Effector memory CD4-positive, alpha-beta T cell (primary cell): ENCODE data around the gene COX7B2.

Source experiments
- DNase-seq, 3 donors: peaks; one replicate each; pipeline ENCODE4 v3.0.0-alpha.2; 2020
- H3K27ac ChIP-seq: 2 replicates; pipeline ENCODE4 v1.7.0; 2013; ENCODE audit warnings: mild to moderate bottlenecking, low read length, moderate library complexity; ENCODE audit not compliant: insufficient read depth, poor library complexity, severe bottlenecking
- H3K27me3 ChIP-seq: replicated peaks from 2 replicates; pipeline ENCODE4 v1.7.0; 2013; ENCODE audit warnings: mild to moderate bottlenecking, low read length; ENCODE audit not compliant: insufficient read depth, control insufficient read depth, poor library complexity, severe bottlenecking
- H3K36me3 ChIP-seq: 2 replicates; pipeline ENCODE4 v1.7.0; 2013; ENCODE audit warnings: mild to moderate bottlenecking, low read length, moderate library complexity; ENCODE audit not compliant: control insufficient read depth, insufficient read depth
- H3K4me1 ChIP-seq: 2 replicates; pipeline ENCODE4 v1.7.0; 2013; ENCODE audit warnings: low read length, mild to moderate bottlenecking; ENCODE audit not compliant: control insufficient read depth, insufficient read depth, poor library complexity, severe bottlenecking
- H3K4me3 ChIP-seq: 2 replicates; pipeline ENCODE4 v1.7.0; 2013; ENCODE audit warnings: low read length, low read depth, mild to moderate bottlenecking; ENCODE audit not compliant: insufficient read depth, poor library complexity, severe bottlenecking
- H3K9me3 ChIP-seq: 2 replicates; pipeline ENCODE4 v1.7.0; 2013; ENCODE audit warnings: mild to moderate bottlenecking, low read length, moderate library complexity; ENCODE audit not compliant: control insufficient read depth

The COX7B2 gene

GRCh38 chr4:46804781-46805413 is 104.1 kb downstream of the COX7B2 start:
- no peaks in the 10 kb centered on the region for H3K9me3 ChIP-seq

DNA sequence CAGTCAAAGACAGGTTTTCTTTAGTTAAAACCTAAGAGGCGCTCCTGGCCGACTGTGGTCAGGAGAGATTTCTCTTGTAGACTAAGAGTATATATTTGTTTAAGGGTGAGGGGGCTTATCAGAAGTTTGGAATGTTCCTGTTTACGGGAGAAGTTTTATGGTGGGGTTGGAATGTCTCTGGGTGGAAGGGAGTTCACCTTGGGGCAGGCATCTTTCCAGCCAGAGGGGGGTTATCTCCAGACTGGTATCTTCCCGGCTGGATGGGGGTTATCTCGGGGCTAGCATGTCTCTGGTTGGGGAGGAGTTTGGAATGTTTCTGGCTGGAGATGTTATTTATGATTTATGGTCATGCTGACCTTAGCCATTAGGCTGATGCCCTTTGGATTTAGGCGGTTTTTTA is 116.0 kb downstream of the COX7B2 start:
- H3K4me3 ChIP-seq, result no peak overlapping the region
- no peak overlapping the region for H3K27ac ChIP-seq
- no peaks in the 10 kb centered on the region for H3K27me3 ChIP-seq
- no peaks in the 10 kb centered on the region for H3K36me3 ChIP-seq
- no peak for DNase-seq
- no peaks in the 10 kb centered on the region for H3K9me3 ChIP-seq
- no peaks in the 10 kb centered on the region for H3K4me1 ChIP-seq

More at GRCh38 chr4:46804781-46805413, 104.1 kb downstream of the COX7B2 start:
- H3K36me3 ChIP-seq, result no peaks in the 10 kb centered on the region
- no peak for DNase-seq
- no peak overlapping the region for H3K27ac ChIP-seq
- no peaks in the 10 kb centered on the region for H3K4me1 ChIP-seq
- H3K27me3 ChIP-seq, result no peaks in the 10 kb centered on the region
- H3K4me3 ChIP-seq, result no peak overlapping the region

GRCh38 chr4:46781434-46782092 is 127.5 kb downstream of the COX7B2 start:
- Histone ChIP-seq H3K27me3 (no peaks in the 10 kb centered on the region), H3K4me3 (no peak overlapping the region), H3K4me1 (no peaks in the 10 kb centered on the region), H3K36me3 (no peaks in the 10 kb centered on the region), H3K9me3 (no peaks in the 10 kb centered on the region), H3K27ac (no peak overlapping the region)
- no peak for DNase-seq

DNA sequence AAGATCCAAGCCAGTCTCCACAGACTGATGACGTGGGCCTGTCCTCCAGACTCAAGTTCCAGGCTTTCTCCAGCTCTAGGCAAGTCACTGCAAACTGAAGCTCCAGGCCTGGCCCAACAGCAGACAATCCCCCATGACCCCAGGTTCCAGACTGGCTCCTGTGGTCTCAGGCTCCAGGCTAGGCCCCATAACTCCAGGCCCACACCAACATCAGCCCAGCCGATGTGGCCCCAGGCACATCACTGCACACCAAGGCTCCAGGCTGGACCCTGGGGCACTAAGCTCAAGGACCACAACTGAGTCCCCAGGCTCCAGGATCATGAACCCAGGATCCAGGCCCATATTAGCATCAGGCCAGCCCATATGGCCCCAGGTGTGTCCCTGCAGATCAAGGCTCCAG is 143.6 kb downstream of the COX7B2 start:
- no peak for DNase-seq
- no peaks in the 10 kb centered on the region for H3K4me1 ChIP-seq
- H3K27me3 ChIP-seq, result no peaks in the 10 kb centered on the region
- H3K9me3 ChIP-seq, result no peaks in the 10 kb centered on the region
- H3K4me3 ChIP-seq, result no peak overlapping the region
- no peaks in the 10 kb centered on the region for H3K36me3 ChIP-seq
- no peak overlapping the region for H3K27ac ChIP-seq

DNA sequence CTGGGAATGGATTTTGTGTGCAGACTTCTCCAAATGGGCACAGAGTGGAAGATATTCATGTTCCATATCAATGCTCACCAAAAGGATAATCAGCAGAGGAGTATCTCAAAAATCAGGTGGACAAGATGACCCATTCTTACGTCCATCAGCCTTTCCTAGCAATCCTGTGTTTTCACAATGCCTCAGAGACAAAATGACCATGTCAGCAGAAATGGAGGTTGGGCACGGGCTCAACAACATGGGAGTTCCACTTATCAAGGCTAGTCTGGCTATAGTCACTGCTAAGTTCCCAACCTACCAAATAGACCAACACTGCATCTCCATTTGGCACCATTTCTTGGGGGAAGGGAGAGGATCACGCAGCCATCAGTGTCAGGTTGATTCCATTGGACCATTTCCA is 179.0 kb downstream of the COX7B2 start:
- Histone ChIP-seq H3K27ac (no peak overlapping the region), H3K4me3 (no peak overlapping the region), H3K27me3 (no peaks in the 10 kb centered on the region), H3K9me3 (no peaks in the 10 kb centered on the region), H3K36me3 (no peaks in the 10 kb centered on the region), H3K4me1 (no peaks in the 10 kb centered on the region)
- DNase-seq, result no peak

GRCh38 chr4:46720055-46720454 is 189.0 kb downstream of the COX7B2 start:
- H3K4me1 ChIP-seq, result no peaks in the 10 kb centered on the region
- H3K27ac ChIP-seq, result no peak overlapping the region
- H3K4me3 ChIP-seq, result no peak overlapping the region
- H3K9me3 ChIP-seq, result no peaks in the 10 kb centered on the region
- H3K27me3 ChIP-seq, result no peaks in the 10 kb centered on the region
- no peak for DNase-seq
- H3K36me3 ChIP-seq, result no peaks in the 10 kb centered on the region

DNA sequence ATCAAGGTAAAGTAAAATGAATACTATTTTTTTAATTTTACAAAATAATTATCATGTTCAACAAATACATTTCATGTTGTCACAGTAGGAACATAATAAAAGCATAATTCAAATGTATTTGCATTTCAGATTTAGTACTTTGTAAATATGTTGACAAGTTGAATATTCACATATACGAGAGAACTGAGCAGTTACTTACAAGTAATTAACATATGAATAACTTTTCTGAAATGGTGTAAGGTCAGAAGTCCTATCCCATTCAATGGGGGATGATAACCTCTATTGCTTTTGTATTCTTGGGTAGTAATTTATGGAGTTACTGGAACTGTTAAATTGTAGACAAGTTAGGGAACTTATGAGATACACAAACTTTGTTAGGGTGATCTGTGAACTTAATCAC is 191.1 kb downstream of the COX7B2 start:
- Histone ChIP-seq H3K27ac (no peak overlapping the region), H3K27me3 (no peaks in the 10 kb centered on the region), H3K4me1 (no peaks in the 10 kb centered on the region), H3K4me3 (no peak overlapping the region), H3K36me3 (no peaks in the 10 kb centered on the region), H3K9me3 (no peaks in the 10 kb centered on the region)
- DNase-seq, result no peak

- H3K36me3 ChIP-seq, result no peaks in the 10 kb centered on the region
- H3K4me3 ChIP-seq, result no peak overlapping the region
- H3K9me3 ChIP-seq, result no peaks in the 10 kb centered on the region
- no peaks in the 10 kb centered on the region for H3K27me3 ChIP-seq
- no peak for DNase-seq
- H3K4me1 ChIP-seq, result no peaks in the 10 kb centered on the region
- no peak overlapping the region for H3K27ac ChIP-seq
Measured at GRCh38 chr4:46715468-46715867, 193.6 kb downstream of the COX7B2 start.

DNA sequence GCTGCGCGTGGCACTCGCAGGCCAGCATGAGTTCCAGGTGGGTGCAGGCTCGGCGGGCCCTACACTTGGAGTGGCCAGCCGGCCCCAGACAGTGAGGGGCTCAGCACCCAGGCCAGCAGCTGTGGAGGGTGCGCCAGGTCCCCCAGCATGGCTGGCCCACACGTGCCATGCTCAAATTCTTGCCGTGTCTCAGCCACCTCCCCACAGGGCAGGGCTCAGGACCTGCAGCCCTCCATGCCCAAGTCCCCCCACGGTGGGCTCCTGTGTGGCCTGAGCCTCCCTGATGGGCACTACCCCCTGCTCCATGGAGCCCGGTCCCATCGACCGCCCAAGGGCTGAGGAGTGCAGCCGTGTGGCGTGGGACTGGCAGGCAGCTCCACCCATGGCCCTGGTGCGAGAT is 210.2 kb downstream of the COX7B2 start:
- no peaks in the 10 kb centered on the region for H3K27me3 ChIP-seq
- H3K36me3 ChIP-seq, result no peaks in the 10 kb centered on the region
- DNase-seq, result no peak

More for the DNA sequence above, 210.2 kb downstream of the COX7B2 start:
- no peak overlapping the region for H3K27ac ChIP-seq
- H3K4me3 ChIP-seq, result no peak overlapping the region
- H3K9me3 ChIP-seq, result no peaks in the 10 kb centered on the region
- H3K4me1 ChIP-seq, result no peaks in the 10 kb centered on the region
